Muscle of back (tissue), 13 donors: Measurements from ENCODE around the gene SGCB. TPM values are rescaled to one million over a fixed set of nuclear protein-coding genes. Genes with fewer than 3 reads are reported as not detected.
A peak's percentile ranks its signal among the peaks of the same experiment; 100 is the strongest.
"Not testable (repeated sequence)": the region's sequence is repeated elsewhere in the genome, so short reads cannot be mapped to it uniquely, and the experiment has no call there.

Source experiments
- DNase-seq, 3 donors: peaks; one replicate each; pipeline versions ENCODE4 v3.0.0 to v3.0.0-alpha.2; 2013
- long read RNA-seq, 9 donors: transcript quantifications; one replicate each; lab custom pipeline, GENCODE V29; 2026
- polyA plus RNA-seq, 10 donors: library from polyadenylated mRNA; unstranded; fragments of 120-200 nt; gene quantifications; one replicate each; pipeline ENCODE4 v1.2.1, GENCODE V29; 2013; ENCODE audit not compliant: insufficient read length in 10 of 10

The SGCB gene
- 100 to 1,000 TPM; 101 to 204 (median 154) TPM for polyA plus RNA-seq
- long read RNA-seq, donor 1, full-length matches to known transcripts: 53 of 82 reads
- long read RNA-seq, donor 1, partial matches to known transcripts: 29 of 82 reads
- long read RNA-seq, donor 1, other reads (novel, unspliced or antisense): 0 of 82 reads
- long read RNA-seq, donor 2, full-length matches to known transcripts: 43 of 75 reads
- long read RNA-seq, donor 2, partial matches to known transcripts: 26 of 75 reads
- long read RNA-seq, donor 2, other reads (novel, unspliced or antisense): 6 of 75 reads
- long read RNA-seq, donor 3: 0 reads
- long read RNA-seq, donor 4, full-length matches to known transcripts: 55 of 74 reads
- long read RNA-seq, donor 4, partial matches to known transcripts: 19 of 74 reads
- long read RNA-seq, donor 4, other reads (novel, unspliced or antisense): 0 of 74 reads
- long read RNA-seq, donor 5, full-length matches to known transcripts: 51 of 86 reads
- long read RNA-seq, donor 5, partial matches to known transcripts: 29 of 86 reads
- long read RNA-seq, donor 5, other reads (novel, unspliced or antisense): 6 of 86 reads
- long read RNA-seq, donor 6, full-length matches to known transcripts: 83 of 114 reads
- long read RNA-seq, donor 6, partial matches to known transcripts: 22 of 114 reads
- long read RNA-seq, donor 6, other reads (novel, unspliced or antisense): 9 of 114 reads
- long read RNA-seq, donor 7, full-length matches to known transcripts: 56 of 73 reads
- long read RNA-seq, donor 7, partial matches to known transcripts: 12 of 73 reads
- long read RNA-seq, donor 7, other reads (novel, unspliced or antisense): 5 of 73 reads
- long read RNA-seq, donor 8, full-length matches to known transcripts: 34 of 40 reads
- long read RNA-seq, donor 8, partial matches to known transcripts: 6 of 40 reads
- long read RNA-seq, donor 8, other reads (novel, unspliced or antisense): 0 of 40 reads
- long read RNA-seq, donor 9, full-length matches to known transcripts: 6 of 6 reads
- long read RNA-seq, donor 9, partial matches to known transcripts: 0 of 6 reads
- long read RNA-seq, donor 9, other reads (novel, unspliced or antisense): 0 of 6 reads

DNA sequence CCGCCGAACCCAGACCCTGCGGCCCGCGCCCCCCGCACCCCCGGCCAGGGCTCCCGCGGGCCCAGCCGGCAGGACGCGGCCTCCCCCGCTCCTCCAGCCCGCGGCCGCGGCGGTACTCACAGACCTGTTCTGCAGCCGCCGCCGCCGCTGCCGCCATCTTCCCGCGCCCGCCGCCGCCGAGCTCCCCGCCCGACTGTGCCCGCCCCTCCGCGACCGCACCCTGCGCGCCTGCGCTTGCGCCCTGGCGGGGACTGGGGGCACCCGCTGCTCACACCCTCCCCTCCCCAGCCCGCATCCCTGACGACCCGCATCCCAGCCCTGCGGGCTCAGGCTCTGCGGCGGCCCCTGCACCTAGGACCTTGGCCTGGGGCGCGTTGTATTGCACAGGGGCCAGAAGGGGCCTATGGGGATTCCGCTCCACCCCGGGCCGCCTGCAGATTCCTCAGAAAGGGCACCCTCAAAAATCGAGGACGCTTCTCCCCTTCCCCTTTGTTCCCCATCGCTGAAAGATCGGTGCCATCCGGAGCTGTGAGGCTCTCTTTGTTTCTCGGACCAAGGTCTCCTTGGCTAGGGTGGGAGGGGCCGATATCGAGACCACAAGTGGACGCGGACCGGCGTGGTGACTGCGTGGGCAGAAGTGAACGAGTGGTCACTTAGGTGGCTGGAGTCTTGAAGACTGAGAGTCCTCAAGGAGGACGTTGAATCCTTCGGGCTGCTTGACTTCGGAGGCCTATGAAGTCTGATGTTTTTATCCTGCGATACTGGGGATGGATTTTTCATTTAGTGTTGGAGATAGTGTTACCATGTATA, at the start of gene SGCB:
Gene SGCB, minus strand, starts transcription at position 197 of the 810 bp plus-strand sequence. Its CDS starts 40 bp downstream, at position 157.
- peak; percentile 66 to 87 (median 69) for DNase-seq

GRCh38 chr4:52086425-52086824, 48.3 kb upstream of the SGCB start:
- DNase-seq: not testable (repeated sequence)

DNA sequence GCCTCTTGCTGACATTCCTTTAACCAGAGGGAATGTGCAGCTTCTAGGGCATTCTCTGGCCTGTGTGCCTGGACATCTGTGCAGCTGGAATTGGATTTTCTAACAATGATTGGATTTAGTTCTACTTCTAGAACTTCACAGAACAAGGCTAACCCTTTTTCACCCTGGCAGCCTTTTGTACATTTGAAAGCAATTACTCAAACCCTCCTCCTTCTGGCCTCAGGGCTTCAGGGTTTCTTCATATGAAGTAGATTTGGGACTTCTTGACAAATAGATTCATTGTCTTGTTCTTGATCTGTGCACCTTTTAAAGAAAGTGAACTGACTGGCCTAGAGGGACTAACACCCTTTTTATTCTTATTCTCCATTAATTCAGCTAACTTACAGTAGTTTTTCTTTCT, 43.1 kb upstream of the SGCB start:
- DNase-seq: no peak

- no peak for DNase-seq
Observed at GRCh38 chr4:52079659-52080058, 41.6 kb upstream of the SGCB start.

GRCh38 chr4:52076731-52077130, 38.6 kb upstream of the SGCB start:
- peak in 1 of 3 donors; percentile 62 for DNase-seq

- no peak for DNase-seq
Observed at GRCh38 chr4:52071791-52072546, 33.9 kb upstream of the SGCB start.

DNA sequence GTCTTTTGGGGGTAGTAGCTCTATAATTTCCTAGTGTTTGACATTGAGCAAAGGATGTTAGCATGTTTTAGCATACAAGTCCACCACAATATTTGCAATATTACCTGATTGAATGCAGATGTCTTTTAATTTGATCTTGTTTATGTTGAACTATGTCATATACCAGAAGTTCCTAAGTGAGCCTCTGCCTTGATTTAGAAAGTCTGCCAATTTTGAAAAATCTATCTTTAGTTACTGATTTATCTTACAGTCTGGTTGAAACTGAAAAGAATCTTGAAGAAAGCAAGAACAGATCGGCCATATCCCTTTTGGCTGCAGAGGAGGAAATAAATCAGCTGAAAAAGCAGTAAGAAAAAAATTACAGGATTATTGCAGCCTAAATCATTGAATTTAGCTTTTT, 31.5 kb upstream of the SGCB start:
- DNase-seq: peak in 1 of 3 donors; percentile 48

- peak; percentile 41 to 78 (median 62) for DNase-seq
Observed at GRCh38 chr4:52059372-52059771, 21.3 kb upstream of the SGCB start.

GRCh38 chr4:52058275-52058674, 20.2 kb upstream of the SGCB start:
- no peak for DNase-seq

GRCh38 chr4:52057196-52057595, 19.1 kb upstream of the SGCB start:
- DNase-seq: no peak

GRCh38 chr4:52054254-52054653, 16.2 kb upstream of the SGCB start:
- no peak for DNase-seq

- DNase-seq: no peak
Observed at GRCh38 chr4:52052475-52052780, 14.3 kb upstream of the SGCB start.

GRCh38 chr4:52051615-52052474, 13.7 kb upstream of the SGCB start:
- DNase-seq: peak; percentile 60 to 88 (median 79)

DNA sequence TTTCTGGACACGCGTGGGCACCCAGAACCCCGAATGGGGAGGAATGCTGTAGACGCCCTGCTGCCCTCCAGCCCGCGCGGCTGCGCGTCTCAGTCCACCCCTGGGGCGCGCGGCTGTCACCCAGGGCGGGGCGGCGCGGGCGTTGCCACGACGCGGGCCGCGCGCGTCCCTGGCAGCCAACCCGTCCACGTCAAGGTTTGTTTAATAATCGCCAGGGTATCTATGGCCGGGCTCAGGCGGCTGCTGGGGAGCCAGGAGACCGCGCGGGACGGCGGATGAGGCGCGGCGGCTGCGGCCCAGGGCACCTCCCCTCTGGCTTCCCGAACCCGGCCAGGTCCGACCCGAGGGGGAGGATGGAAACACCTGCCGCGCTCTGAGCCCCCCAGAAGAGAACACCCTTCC, 13.1 kb upstream of the SGCB start, which contains the start of gene SPATA18:
Gene SPATA18, plus strand, starts transcription at position 92 of the 402 bp plus-strand sequence. CDS start 401 bp downstream, outside the sequence.
- DNase-seq: no peak

DNA sequence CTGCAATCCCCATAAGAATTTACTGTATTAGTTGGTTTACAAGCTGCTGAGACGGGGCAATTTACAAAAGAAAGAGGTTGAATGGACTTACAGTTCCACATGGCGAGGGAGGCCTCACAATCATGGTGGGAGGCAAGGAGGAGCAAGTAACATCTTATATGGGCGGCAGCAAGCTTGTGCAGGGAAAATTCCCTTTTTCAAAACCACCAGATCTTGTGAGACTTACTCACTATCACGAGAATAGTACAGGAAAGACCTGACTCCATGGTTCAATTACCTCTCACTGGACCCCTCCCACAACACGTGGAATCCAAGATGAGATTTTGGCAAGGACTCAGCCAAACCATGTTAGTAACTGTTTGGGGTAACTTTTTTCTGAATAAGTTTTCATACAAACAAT, 11.2 kb upstream of the SGCB start:
- DNase-seq: no peak

DNA sequence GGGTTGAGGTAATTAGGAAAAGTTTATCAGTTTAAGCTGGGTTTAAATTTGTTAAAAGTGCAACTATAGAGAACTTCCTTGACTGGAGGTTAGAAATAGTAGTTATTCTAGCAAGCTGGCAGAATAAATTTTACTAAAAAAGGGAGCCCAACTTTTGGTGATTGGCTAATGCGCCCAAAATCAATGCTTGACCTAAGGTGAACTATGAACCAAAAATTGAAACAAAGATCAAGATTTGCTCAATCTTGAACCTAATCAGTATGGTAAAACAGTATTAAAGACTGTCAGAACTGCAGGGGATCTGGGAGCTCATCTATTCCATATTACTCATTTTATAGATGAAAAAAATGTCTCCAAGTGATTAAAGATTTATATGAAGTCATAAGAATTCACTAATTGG, 6.9 kb upstream of the SGCB start:
- no peak for DNase-seq

DNA sequence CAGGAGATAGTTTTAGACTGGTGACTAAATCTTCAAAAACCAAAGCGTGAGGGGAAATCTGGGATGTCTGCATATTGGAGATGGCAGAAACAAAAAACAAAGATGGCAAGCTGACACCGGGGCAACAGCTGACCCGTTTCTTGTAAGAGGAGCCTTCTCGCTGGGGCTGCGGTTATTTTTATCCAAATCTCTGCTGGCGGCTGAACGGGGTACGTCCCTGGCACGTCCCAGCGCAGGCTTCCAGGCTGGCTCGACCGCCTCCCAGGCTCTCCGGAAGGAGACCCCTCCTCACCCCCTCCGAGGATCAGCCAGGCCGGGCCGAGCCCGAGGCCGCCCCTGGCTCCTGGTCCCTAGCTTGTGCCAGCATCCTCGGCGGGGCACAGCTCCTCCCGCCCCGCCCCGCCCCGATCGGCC, 403 bp downstream of the SGCB start:
- peak; percentile 63 to 85 (median 65) for DNase-seq

DNA sequence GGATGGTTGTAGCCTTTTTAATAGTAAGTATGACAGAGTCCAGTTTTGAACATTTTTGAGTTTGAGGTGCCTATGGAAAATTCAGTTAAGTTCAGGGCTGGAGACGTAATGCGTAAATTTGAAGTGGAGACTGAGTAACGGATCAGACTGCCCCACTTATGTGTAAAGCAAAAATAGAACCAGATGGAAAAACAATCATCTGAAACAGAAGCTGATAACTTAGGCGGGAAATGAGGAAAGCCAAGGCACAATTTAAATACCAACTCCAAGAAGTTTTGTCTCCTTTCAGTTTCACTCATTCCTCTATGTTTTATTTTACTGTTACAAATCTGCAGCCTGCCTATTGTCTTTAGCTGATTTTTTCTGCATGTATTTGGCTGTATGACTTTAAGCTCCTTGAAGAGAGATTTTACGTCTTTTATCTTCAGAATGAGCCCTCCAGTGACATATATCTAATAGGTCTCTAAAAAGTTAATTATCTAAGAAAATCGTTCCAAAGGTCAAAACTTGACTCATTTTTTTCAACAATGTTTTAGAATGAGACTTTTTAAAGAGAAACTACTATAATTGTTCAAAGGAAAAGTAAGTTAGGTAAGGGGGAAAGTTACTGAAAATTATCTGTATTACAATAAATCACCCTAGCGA, 1.1 kb downstream of the SGCB start:
- DNase-seq: peak; percentile 25 to 73 (median 49)

- no peak for DNase-seq
Observed at GRCh38 chr4:52035190-52035589, 2.9 kb downstream of the SGCB start.
